ENCODE data around the gene SYT1. TPM values are rescaled to one million over a fixed set of nuclear protein-coding genes. Genes with fewer than 3 reads are reported as not detected.

The SYT1 gene
- total and polyA plus RNA-seq, 2 of the 8 experiments (the other 6 are each of a cell fraction or from before 2014, with no cell fraction given), result 11.0 to 34.6 TPM

- H2BK5ac ChIP-seq (ENCODE audit: low read depth, low read length), result no peak overlapping the region
- no peaks in the 10 kb centered on the region for H3K23me2 ChIP-seq (ENCODE audit: low read depth, low read length)
- H3K36me3 ChIP-seq (ENCODE audit: control insufficient read depth in 2 of 4, insufficient read depth in 4 of 4, low read length in 3 of 4), result no peaks in the 10 kb centered on the region
- H3K56ac ChIP-seq (replicated peaks; ENCODE audit: insufficient read length, low read depth, low read length), result no peak overlapping the region
- ChIA-PET POLR2A (ENCODE audit: partially characterized antibody) (no interaction called here), CTCF (ENCODE audit: partially characterized antibody) (no interaction called here)
- FAIRE-seq (no peak), DNase-seq (ENCODE audit: low read depth in 1 of 2, low spot score in 2 of 2) (no peak)
- H3K4me1 ChIP-seq (replicated peaks in 1 of 4; ENCODE audit: control insufficient read depth in 3 of 4, insufficient read depth in 4 of 4, low read length in 3 of 4), result no peaks in the 10 kb centered on the region
- no peak overlapping the region for H3K4me2 ChIP-seq (ENCODE audit: insufficient read depth in 1 of 2, low read depth in 2 of 2, low read length in 2 of 2)
- no peak overlapping the region for H2BK20ac ChIP-seq (ENCODE audit: low read length)
- no peak overlapping the region for H3K4me3 ChIP-seq (ENCODE audit: extremely low read depth in 1 of 4, insufficient read depth in 2 of 4, low read depth in 3 of 4, low read length in 4 of 4)
- H3K4ac ChIP-seq (replicated peaks; ENCODE audit: insufficient read length, low read depth, low read length), result no peak overlapping the region
- no peak overlapping the region for H3K23ac ChIP-seq (ENCODE audit: insufficient read length)
- H2BK120ac ChIP-seq (replicated peaks; ENCODE audit: low read depth, low read length), result no peak overlapping the region
- no peaks in the 10 kb centered on the region for H3K79me2 ChIP-seq (ENCODE audit: control insufficient read depth in 1 of 2, insufficient read depth in 2 of 2, low read length in 2 of 2)
- no peak overlapping the region for H3K27ac ChIP-seq (ENCODE audit: low read depth, low read length)
- no peak overlapping the region for H3K9ac ChIP-seq (replicated peaks in 1 of 4; ENCODE audit: extremely low read depth in 1 of 4, low read depth in 3 of 4, low read length in 3 of 4)
- no peak overlapping the region for H3K18ac ChIP-seq (ENCODE audit: extremely low read depth, low read length)
- H4K5ac ChIP-seq (ENCODE audit: insufficient read length, low read depth, low read length), result no peak overlapping the region
- no peaks in the 10 kb centered on the region for H4K20me1 ChIP-seq (replicated peaks in 1 of 2; ENCODE audit: control insufficient read depth in 1 of 2, insufficient read depth in 2 of 2, low read length in 2 of 2)
- H2BK12ac ChIP-seq (ENCODE audit: low read depth, low read length), result no peak overlapping the region
- no peak overlapping the region for H4K91ac ChIP-seq (replicated peaks; ENCODE audit: insufficient read length, low read length)
- no peaks in the 10 kb centered on the region; a peak in 1 of 7 replicates for H3K27me3 ChIP-seq (replicated peaks in 1 of 4; ENCODE audit: control insufficient read depth in 3 of 4, extremely low read depth in 1 of 4, insufficient read depth in 3 of 4, low read length in 3 of 4)
- H3K79me1 ChIP-seq (ENCODE audit: low read depth, low read length), result no peaks in the 10 kb centered on the region
- H2AK5ac ChIP-seq (ENCODE audit: low read depth, low read length), result no peak overlapping the region
- H2BK15ac ChIP-seq (ENCODE audit: low read length), result no peak overlapping the region
- no peak overlapping the region for H2AFZ ChIP-seq (ENCODE audit: low read length)
- WGBS, 2 experiments (ENCODE audit: extremely low coverage in 1 of 2, insufficient coverage in 1 of 2, insufficient read length in 1 of 2, insufficient replicate concordance in 2 of 2, low coverage in 1 of 2, low lambda C conversion rate in 2 of 2, missing lambda C conversion rate in 1 of 2), result 95% methylated on average over 2 of the region's 2 CpGs; no CpG with 5 or more reads in 1 of the 2 experiments
- H4K8ac ChIP-seq (ENCODE audit: extremely low read depth, insufficient read depth, low read length), result no peak overlapping the region
- no peak overlapping the region for H3K14ac ChIP-seq (ENCODE audit: insufficient read length)
- no peaks in the 10 kb centered on the region for H3K9me3 ChIP-seq (ENCODE audit: insufficient read depth in 2 of 2, low read depth in 1 of 2, low read length in 1 of 2)
- no peak for TF ChIP-seq CHD7 (IDR thresholded peaks at IDR 0.05; ENCODE audit: insufficient replicate concordance, low read length)
These were observed 321.9 kb downstream of the SYT1 start for GRCh38 chr12:79186506-79186905.

Data from H1 (cell line).